IPS-NIHi11 (cell line): ENCODE data around the gene NES.
A peak's percentile ranks its signal among the peaks of the same experiment; 100 is the strongest.

Source experiments
- DNase-seq: peaks from one replicate; pipeline ENCODE4 v3.0.0; 2012; ENCODE audit warnings: mixed read lengths, low spot score

The NES gene

GRCh38 chr1:156662005-156662799 lies 15.0 kb downstream of the NES start:
- DNase-seq: no peak

DNA sequence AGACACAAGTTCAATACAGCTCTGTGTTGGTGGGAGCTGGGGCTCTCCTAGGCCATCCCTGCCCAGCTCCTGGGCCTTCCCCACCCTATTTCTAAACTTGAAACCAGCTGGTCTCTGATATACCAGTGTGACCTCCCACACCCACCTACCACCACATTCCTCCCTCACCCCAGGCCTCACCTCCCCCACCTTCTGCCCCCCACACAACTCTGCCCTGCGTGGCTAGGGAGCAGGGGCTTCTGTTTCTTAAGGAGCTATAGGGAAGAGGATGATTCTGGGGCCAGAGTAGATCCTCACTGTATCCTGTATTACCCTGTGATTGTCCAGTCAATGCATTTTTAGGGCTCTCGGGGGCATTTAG lies 16.5 kb downstream of the NES start:
- DNase-seq: no peak

DNA sequence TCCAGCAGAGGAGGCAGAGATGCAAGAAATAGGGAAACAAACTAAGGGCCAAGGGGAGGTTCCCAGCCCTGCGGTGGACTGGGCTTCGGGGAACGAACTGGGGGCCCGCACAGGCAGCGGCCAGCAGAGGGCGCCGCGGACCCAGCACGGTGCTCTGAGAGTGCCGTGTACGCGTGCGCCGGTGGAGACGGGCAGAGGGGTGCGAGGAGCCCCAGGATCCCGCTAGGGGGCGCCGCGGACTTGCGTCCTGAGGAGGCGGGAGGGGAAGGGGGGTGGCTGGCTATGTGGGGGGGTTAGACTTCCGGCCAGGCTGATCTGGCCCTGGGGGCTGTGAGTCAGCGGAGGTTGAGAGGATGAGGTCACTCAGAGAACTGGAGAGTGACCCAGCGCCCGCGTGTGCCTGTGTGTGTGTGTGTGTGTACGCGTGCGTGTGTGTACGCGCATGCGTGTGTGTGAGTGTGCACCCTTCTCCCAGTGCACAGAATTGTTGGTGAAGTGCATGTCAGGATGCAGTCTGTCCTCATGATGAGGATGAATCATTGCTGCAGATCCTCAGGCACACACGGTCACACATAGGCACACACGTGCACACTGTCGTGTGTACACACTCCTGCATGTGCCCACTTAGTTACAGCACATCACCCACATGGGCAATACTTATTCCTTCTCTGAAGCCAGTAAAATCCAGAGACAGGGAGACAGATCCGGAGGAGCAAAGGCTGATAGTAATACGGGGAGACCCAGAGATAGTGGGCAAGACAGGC lies 17.0 kb downstream of the NES start:
- peak; percentile 98 for DNase-seq

- DNase-seq: no peak
Observed at GRCh38 chr1:156659661-156659987, 17.6 kb downstream of the NES start.

DNA sequence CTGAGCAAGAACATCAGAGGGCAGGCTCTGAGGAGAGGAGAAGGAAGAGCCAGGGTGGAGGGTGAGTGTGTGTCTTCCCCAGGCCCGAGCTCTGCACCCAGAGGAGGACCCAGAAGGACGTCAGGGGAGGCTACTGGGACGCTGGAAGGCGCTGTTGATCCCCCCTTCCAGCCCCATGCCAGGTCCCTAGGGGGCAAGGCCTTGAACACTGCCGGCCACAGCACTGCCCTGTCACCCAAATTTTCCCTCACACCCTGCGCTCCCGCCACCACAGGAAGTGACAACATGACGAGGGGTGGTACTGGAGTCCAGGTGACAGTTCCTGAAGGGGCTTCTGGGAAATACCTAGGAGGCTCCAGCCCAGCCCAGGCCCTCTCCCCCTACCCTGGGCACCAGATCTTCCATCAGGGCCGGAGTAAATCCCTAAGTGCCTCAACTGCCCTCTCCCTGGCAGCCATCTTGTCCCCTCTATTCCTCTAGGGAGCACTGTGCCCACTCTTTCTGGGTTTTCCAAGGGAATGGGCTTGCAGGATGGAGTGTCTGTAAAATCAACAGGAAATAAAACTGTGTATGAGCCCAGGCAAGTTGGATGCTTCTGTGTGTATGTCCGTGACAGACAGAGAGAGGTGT lies 18.1 kb downstream of the NES start:
- DNase-seq: no peak

DNA sequence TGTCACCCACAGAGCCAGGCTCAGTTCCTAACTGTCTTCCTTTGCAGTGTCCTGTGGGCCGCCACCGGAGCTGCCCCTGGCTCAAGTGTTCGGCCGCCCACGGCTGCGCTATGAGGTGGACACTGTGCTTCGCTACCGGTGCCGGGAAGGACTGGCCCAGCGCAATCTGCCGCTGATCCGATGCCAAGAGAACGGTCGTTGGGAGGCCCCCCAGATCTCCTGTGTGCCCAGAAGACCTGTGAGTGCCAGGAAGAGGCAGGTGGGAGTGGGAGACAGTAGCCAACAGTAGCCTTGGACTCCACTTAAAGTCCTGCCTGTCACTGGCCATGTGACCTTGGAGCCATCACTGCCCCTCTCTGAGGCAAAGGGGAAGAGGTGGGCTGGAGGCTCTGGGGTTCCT lies 18.7 kb downstream of the NES start:
- no peak for DNase-seq

- DNase-seq: no peak
Observed at GRCh38 chr1:156657741-156658319, 19.4 kb downstream of the NES start.

DNA sequence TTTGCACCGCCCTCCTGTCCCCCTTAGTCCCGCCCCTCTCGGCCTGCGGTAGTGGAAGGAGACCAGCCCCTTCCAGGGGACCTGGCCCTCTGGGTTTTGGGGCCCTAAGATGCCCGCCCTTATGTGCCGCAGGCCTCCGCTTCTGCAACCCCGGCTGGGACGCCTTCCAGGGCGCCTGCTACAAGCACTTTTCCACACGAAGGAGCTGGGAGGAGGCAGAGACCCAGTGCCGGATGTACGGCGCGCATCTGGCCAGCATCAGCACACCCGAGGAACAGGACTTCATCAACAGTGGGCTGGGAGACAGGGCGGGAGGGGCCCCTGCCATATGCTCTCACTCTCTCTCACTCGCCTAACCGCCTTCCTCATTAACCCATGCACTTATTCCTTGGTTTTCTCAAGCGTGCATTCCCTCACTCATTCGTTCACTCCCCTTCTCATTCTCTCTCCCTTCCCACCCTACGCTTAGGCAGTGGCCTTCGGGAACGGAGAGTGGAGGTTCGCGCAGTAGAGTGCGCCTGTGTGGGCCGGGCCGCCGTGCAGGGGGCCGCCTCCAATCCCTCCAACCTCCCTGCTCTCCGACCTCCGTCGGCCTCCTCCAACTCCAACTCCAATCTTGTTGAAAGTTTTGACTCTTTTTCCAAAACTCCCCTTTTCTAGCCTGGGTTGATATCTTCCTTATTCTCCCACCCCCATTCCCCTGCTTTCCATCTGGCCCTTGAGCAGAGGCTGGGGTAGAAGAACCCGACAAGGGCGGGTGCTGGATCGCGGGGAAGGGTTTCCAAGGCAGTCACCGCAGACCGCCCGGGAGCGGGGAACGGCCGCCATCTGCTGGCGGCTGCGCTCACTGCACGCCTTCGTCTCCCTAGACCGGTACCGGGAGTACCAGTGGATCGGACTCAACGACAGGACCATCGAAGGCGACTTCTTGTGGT lies 20.1 kb downstream of the NES start:
- DNase-seq: peak; percentile 88

DNA sequence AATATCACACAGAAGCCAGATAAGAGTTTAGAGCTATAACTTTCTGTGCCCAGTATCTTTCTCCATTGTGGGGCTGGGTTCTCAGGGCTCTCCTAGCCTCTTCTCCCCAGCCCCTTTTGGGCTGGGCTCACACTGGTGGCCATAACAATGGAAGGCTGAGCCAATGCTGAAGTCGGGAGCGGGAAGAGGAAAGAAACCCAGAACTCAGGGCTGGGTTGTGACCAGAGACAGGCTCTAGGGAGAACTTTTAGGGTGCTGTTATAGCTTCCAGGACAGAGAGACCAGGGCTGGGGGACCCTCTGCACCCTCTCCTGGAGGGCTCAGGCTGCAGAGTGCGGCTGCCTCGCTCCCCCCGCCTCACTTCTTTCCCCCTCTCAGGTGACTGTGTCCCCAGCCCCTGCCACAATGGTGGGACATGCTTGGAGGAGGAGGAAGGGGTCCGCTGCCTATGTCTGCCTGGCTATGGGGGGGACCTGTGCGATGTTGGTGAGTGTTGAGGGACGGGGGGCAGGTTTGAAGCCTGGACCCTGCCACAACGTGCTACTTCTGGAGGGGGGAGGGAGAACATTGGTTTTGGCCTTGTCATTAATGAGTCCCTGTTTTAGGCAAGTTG lies 21.2 kb downstream of the NES start:
- DNase-seq: no peak

DNA sequence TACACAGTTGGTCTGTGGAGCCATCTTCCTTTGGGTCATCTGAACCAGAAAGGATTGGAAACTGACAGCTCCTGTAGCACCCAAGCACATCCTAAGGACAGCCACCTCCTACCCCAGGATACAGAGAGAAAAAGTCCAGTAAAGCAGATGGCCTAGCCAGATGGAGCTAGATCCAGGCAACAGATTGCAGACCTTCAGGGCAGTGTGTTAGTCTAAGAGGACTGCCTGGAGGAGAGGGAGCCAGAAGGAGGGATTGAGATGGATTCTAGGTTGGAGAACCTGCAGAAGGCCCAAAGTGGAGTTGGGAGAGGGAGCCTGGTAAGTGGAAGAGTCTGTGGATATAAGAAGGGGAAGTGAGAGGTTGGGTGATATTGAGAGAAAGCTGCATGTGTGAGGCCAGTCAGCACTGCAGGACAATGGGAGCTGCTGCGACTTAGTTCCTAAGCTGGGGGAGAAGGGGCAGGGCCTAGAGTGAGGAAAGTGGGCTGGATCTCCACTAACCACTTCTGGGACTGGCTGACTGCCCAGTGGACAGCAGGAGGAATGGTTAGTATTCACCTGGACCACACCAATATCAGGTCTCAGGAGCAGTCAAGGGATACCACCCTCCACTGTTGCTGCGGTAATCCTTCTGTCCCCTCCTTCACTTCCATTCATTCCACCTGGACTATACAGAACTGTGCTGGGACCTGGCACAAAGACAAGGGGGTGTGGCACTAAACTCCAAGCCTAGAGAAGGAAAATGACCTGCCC lies 21.9 kb downstream of the NES start:
- no peak for DNase-seq

- no peak for DNase-seq
Observed at GRCh38 chr1:156654700-156655099, 22.5 kb downstream of the NES start.

DNA sequence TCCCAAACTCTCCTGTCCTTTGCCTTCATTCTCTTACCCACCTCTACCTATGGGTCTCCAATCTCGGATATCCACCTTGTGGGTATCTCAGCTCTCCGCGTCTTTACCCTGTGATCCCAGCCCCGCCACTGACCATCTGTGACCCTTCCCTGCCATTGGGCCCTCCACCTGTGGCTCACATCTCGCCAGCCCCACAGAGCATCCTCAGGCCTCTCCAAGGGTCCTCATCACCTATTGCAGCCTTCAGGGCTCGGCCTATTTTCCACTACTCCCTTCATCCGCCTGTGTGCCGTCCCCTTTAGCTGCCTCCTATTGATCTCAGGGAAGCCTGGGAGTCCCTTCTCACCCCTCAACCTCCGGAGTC lies 24.2 kb downstream of the NES start:
- no peak for DNase-seq

DNA sequence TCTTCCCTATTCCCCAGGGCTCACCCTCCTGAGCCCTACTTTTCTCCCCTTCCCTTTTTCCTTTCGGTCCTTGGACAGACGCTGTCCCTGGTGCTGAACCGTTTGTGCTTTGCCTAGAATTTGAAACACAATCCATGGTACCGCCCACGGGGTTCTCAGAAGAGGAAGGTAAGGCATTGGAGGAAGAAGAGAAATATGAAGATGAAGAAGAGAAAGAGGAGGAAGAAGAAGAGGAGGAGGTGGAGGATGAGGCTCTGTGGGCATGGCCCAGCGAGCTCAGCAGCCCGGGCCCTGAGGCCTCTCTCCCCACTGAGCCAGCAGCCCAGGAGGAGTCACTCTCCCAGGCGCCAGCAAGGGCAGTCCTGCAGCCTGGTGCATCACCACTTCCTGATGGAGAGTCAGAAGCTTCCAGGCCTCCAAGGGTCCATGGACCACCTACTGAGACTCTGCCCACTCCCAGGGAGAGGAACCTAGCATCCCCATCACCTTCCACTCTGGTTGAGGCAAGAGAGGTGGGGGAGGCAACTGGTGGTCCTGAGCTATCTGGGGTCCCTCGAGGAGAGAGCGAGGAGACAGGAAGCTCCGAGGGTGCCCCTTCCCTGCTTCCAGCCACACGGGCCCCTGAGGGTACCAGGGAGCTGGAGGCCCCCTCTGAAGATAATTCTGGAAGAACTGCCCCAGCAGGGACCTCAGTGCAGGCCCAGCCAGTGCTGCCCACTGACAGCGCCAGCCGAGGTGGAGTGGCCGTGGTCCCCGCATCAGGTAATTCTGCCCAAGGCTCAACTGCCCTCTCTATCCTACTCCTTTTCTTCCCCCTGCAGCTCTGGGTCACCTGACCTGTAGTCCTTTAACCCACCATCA lies 24.8 kb downstream of the NES start:
- peak; percentile 79 for DNase-seq

- DNase-seq: no peak
Observed at GRCh38 chr1:156648951-156649350, 28.3 kb downstream of the NES start.

DNA sequence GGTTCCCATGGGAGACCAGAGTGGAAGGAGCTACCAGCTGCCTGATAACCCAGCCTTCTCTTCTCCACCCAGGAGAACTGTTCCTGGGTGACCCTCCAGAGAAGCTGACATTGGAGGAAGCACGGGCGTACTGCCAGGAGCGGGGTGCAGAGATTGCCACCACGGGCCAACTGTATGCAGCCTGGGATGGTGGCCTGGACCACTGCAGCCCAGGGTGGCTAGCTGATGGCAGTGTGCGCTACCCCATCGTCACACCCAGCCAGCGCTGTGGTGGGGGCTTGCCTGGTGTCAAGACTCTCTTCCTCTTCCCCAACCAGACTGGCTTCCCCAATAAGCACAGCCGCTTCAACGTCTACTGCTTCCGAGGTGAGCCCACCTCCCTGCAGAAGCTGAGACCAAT lies 28.7 kb downstream of the NES start:
- DNase-seq: no peak

DNA sequence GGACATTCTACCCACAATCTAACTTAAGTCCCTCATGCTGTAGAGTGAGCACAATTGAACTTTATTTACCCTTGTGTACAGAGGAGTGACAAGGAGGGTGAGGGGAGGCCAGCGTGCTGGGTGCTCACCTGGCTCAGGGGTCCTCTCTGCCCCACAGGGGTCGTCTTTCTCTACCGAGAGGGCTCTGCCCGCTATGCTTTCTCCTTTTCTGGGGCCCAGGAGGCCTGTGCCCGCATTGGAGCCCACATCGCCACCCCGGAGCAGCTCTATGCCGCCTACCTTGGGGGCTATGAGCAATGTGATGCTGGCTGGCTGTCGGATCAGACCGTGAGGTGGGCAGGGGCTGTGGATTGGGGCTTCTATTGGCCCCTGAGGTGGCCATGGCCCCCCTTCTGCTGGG lies 29.9 kb downstream of the NES start:
- DNase-seq: no peak

GRCh38 chr1:156646738-156647211 lies 30.4 kb downstream of the NES start:
- no peak for DNase-seq

- no peak for DNase-seq
Observed at GRCh38 chr1:156645666-156646065, 31.5 kb downstream of the NES start.

DNA sequence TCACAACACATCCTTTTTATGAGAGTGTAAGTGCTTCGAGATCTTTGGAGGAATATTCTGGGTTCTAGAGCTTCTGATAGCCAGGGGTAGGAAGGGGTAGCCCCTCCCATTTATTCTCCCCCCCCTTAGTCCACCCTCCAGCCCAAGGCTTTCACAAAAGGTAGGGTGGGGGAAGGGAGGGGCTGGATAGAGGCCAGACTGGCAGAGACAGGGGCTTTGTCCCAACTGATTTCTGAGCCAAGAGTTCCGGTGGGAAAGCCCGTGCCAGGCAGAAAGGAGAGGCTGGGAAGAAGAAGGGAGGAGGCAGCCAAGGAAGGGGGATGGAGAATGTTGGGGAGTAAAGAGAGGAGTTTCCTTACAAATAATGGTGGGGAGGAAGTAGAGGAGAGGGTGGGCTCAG lies 32.2 kb downstream of the NES start:
- no peak for DNase-seq

DNA sequence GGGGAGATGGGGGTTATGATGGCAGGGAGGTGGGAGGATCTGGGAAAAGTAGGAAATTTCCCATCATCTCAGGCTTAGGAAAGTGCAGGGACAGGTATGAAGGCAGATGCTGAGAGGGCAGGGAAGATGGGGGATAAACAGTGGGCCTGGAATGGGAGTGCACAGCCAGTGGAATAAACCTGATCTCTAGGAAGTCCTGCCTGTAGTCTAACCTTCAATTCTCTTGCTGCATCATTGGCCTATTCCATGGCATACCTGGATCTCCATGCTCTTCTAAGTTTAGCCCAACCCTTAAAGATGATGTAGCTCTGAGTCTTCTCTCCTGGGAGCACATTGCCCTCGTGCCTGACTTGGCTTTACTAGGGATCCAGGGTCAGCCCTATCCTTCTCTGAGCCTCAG lies 32.6 kb downstream of the NES start:
- no peak for DNase-seq
